Gastroesophageal sphincter (tissue), 3 donors: Measurements from ENCODE around the gene IQSEC3.
"Not testable (repeated sequence)": the region's sequence is repeated elsewhere in the genome, so short reads cannot be mapped to it uniquely, and the experiment has no call there.

Experiments used
- POLR2A ChIP-seq, 2 donors: fragments of 450-650 bp; IDR thresholded peaks; one replicate each; pipeline ENCODE4 v1.6.1; 2017; ENCODE audit warnings: antibody characterized with exemption in 2 of 2, mild to moderate bottlenecking in 2 of 2, moderate library complexity in 1 of 2
- TF ChIP-seq, protein P1 (sequence below), 4 experiments: fragments of 200-600 bp in 2 of 4; fragments of 450-650 bp in 2 of 4; sonication (generic) in 1 of 4; IDR thresholded peaks; one replicate each; pipeline ENCODE4 v1.5.1; 2017 to 2019; ENCODE audit warnings: antibody characterized with exemption in 4 of 4, mild to moderate bottlenecking in 2 of 4, moderate library complexity in 2 of 4

DNA sequence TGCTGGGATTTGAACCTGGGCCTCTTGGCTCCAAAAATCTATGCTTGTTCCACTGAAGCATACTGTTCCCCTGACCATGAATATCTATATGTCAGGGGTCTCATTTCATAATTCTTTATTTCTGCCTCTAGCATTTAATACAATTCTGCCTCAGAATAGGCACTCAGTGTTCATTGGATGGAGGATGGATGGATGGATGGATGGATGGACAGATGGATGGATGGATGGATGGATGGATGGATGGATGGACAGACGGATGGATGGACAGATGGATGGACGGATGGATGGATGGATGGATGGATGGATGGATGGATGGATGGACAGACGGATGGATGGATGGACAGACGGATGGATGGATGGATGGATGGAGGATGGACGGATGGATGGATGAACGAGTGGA, 150.5 kb downstream of the IQSEC3 start:
- TF ChIP-seq, protein P1, sequence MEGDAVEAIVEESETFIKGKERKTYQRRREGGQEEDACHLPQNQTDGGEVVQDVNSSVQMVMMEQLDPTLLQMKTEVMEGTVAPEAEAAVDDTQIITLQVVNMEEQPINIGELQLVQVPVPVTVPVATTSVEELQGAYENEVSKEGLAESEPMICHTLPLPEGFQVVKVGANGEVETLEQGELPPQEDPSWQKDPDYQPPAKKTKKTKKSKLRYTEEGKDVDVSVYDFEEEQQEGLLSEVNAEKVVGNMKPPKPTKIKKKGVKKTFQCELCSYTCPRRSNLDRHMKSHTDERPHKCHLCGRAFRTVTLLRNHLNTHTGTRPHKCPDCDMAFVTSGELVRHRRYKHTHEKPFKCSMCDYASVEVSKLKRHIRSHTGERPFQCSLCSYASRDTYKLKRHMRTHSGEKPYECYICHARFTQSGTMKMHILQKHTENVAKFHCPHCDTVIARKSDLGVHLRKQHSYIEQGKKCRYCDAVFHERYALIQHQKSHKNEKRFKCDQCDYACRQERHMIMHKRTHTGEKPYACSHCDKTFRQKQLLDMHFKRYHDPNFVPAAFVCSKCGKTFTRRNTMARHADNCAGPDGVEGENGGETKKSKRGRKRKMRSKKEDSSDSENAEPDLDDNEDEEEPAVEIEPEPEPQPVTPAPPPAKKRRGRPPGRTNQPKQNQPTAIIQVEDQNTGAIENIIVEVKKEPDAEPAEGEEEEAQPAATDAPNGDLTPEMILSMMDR (IDR thresholded peaks at IDR 0.05): not testable (repeated sequence)
- TF ChIP-seq POLR2A (IDR thresholded peaks at IDR 0.05): not testable (repeated sequence)
